Karpas-422 (cell line): ENCODE measurements around the gene ALDH1A1. TPM values are rescaled to one million over a fixed set of nuclear protein-coding genes. Genes with fewer than 3 reads are reported as not detected.

Experiments used
- DNase-seq: peaks from one replicate; pipeline ENCODE4 v3.0.0-alpha.2; 2015
- H2AFZ ChIP-seq: fragments of 200-600 bp; sonication (generic); 2 replicates; pipeline ENCODE4 v1.6.1; 2014; ENCODE audit warnings: antibody characterized with exemption, low read length, mixed read lengths
- H3K27ac ChIP-seq: fragments of 200-600 bp; sonication (generic); 2 replicates; pipeline ENCODE4 v1.5.1; 2014; ENCODE audit warnings: mild to moderate bottlenecking, low read length, moderate library complexity
- H3K27me3 ChIP-seq: fragments of 200-600 bp; sonication (generic); 2 replicates; pipeline ENCODE4 v1.6.1; 2014; ENCODE audit warnings: low read length, mixed read lengths
- H3K36me3 ChIP-seq: fragments of 200-600 bp; sonication (generic); 2 replicates; pipeline ENCODE4 v1.6.1; 2014; ENCODE audit warnings: low read length, mixed read lengths; ENCODE audit not compliant: insufficient read depth
- H3K4me1 ChIP-seq: fragments of 200-600 bp; sonication (generic); 2 replicates; pipeline ENCODE4 v1.6.1; 2014; ENCODE audit warnings: mild to moderate bottlenecking, low read length, mixed read lengths
- H3K4me2 ChIP-seq: fragments of 200-600 bp; sonication (generic); 2 replicates; pipeline ENCODE4 v1.6.1; 2014; ENCODE audit warnings: low read length, low read depth, mild to moderate bottlenecking; ENCODE audit not compliant: poor library complexity, severe bottlenecking
- H3K4me3 ChIP-seq: fragments of 200-600 bp; sonication (generic); 2 replicates; pipeline ENCODE4 v1.5.1; 2014; ENCODE audit warnings: mild to moderate bottlenecking, antibody characterized with exemption, low read length, mixed read lengths
- H3K79me2 ChIP-seq: fragments of 200-600 bp; sonication (generic); 2 replicates; pipeline ENCODE4 v1.6.1; 2014; ENCODE audit warnings: mild to moderate bottlenecking, low read length, mixed read lengths
- H3K9ac ChIP-seq: fragments of 200-600 bp; sonication (generic); 2 replicates; pipeline ENCODE4 v1.6.0; 2014; ENCODE audit warnings: low read length
- H3K9me2 ChIP-seq: fragments of 200-600 bp; sonication (generic), shearing (Covaris generic); replicated peaks from 2 replicates; pipeline ENCODE4 v1.6.0; 2014; ENCODE audit warnings: mild to moderate bottlenecking, low read length, moderate library complexity; ENCODE audit not compliant: insufficient read depth
- H3K9me3 ChIP-seq: fragments of 300-700, 200-600 bp; sonication (generic); 2 replicates; pipeline ENCODE4 v1.6.1; 2014; ENCODE audit warnings: low read length, mixed read lengths
- H4K20me1 ChIP-seq: fragments of 200-600 bp; sonication (generic); 2 replicates; pipeline ENCODE4 v1.6.1; 2014; ENCODE audit warnings: mild to moderate bottlenecking, antibody characterized with exemption, low read length, low read depth; ENCODE audit not compliant: insufficient read depth
- total RNA-seq: library from RNA; depleted of rRNA; stranded (reverse); fragments of >200 nt; shearing (Covaris generic); gene quantifications from 2 replicates; pipeline ENCODE4 v1.2.3, GENCODE V29; 2014; ENCODE audit warnings: low replicate concordance

ALDH1A1 gene
- total RNA-seq, 1 experiment from 2014 or later, result not detected

- no peaks in the 10 kb centered on the region for H4K20me1 ChIP-seq
- H3K36me3 ChIP-seq, result no peaks in the 10 kb centered on the region
- no peak overlapping the region for H3K9ac ChIP-seq
- no peaks in the 10 kb centered on the region for H3K79me2 ChIP-seq
- DNase-seq, result no peak
- H3K4me1 ChIP-seq, result no peaks in the 10 kb centered on the region
- H3K27me3 ChIP-seq, result no peaks in the 10 kb centered on the region
- H2AFZ ChIP-seq, result no peak overlapping the region
- no peaks in the 10 kb centered on the region for H3K9me3 ChIP-seq
- H3K4me3 ChIP-seq, result no peak overlapping the region
- no peaks in the 10 kb centered on the region for H3K9me2 ChIP-seq
- H3K4me2 ChIP-seq, result no peak overlapping the region
- no peak overlapping the region for H3K27ac ChIP-seq
Observed at GRCh38 chr9:72906810-72907209, 46.0 kb downstream of the ALDH1A1 start.

GRCh38 chr9:72905514-72906480 lies 47.1 kb downstream of the ALDH1A1 start:
- Histone ChIP-seq H3K79me2 (no peaks in the 10 kb centered on the region), H3K27ac (no peak overlapping the region), H3K9me2 (no peaks in the 10 kb centered on the region), H3K27me3 (no peaks in the 10 kb centered on the region), H3K4me3 (no peak overlapping the region), H3K9me3 (no peaks in the 10 kb centered on the region), H3K9ac (no peak overlapping the region), H2AFZ (no peak overlapping the region), H3K36me3 (no peaks in the 10 kb centered on the region), H4K20me1 (no peaks in the 10 kb centered on the region), H3K4me1 (no peaks in the 10 kb centered on the region), H3K4me2 (no peak overlapping the region)
- DNase-seq, result no peak

DNA sequence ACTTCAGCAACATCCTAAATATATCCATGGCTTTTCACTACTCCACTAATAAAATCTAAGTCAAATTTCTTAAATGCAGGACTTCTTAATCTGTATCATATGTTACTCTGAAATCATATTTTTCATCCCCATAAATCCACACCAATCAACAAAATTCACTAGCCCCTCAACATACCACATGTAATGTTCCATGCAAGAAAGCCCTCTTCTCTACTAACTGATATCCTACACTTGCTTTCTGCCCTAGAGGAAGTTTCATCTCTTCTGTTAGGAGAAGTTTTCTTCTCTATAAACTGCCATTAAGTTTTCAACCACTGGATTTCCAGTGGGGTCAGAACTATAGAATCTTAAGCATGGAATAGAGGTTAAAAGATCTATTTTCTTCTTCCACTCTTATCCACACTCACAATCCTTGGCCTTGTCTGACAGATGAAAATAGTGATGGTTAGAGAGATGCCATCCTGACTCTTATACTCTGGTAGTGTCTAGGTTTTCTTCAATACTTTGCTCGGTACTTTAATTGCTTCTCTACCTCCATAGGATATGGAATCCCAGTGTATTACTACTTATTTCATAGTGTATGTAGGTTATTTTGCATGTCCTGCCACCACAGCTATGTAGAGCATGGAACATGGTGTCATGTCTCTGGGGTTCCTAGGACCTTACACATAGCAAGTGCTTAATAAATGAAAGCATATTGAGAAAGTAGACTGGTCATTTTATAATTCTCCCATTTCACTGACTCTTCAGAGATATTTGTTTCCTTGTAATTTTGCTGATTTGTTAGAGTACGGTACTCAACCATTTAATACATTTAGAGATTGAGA lies 48.4 kb downstream of the ALDH1A1 start:
- Histone ChIP-seq H3K9me2 (no peaks in the 10 kb centered on the region), H4K20me1 (no peaks in the 10 kb centered on the region), H3K4me3 (no peak overlapping the region), H3K36me3 (no peaks in the 10 kb centered on the region), H3K9ac (no peak overlapping the region), H3K27ac (no peak overlapping the region), H3K4me2 (no peak overlapping the region), H3K9me3 (no peaks in the 10 kb centered on the region), H3K4me1 (no peaks in the 10 kb centered on the region), H3K79me2 (no peaks in the 10 kb centered on the region), H2AFZ (no peak overlapping the region), H3K27me3 (no peaks in the 10 kb centered on the region)
- no peak for DNase-seq

- Histone ChIP-seq H3K9me3 (no peaks in the 10 kb centered on the region), H3K4me2 (no peak overlapping the region), H3K9me2 (no peaks in the 10 kb centered on the region), H3K79me2 (no peaks in the 10 kb centered on the region), H4K20me1 (no peaks in the 10 kb centered on the region), H3K27ac (no peak overlapping the region), H3K9ac (no peak overlapping the region), H3K4me3 (no peak overlapping the region), H3K4me1 (no peaks in the 10 kb centered on the region), H3K36me3 (no peaks in the 10 kb centered on the region), H2AFZ (no peak overlapping the region), H3K27me3 (no peaks in the 10 kb centered on the region)
- no peak for DNase-seq
Observed at GRCh38 chr9:72903103-72903502, 49.8 kb downstream of the ALDH1A1 start.

DNA sequence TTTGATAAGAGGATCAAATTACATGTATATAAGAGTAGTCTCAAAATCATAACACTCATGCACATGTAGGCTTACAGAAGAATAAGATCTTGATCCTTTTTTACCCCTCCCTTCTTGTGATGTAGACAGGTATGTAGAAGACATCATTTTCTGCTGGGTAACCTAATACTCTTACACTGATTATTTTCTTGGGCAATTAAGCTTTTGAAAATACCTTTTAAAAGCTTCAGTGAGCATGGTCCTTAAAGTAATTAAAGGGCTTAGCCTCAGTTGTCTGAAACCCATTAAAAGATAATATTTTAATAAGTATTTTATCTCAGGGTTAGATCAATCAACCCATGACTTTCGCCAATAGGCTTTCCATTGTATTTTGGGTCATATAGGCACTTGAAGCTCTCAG lies 50.6 kb downstream of the ALDH1A1 start:
- Histone ChIP-seq H2AFZ (no peak overlapping the region), H3K4me1 (no peaks in the 10 kb centered on the region), H3K9me2 (no peaks in the 10 kb centered on the region), H3K4me2 (no peak overlapping the region), H3K36me3 (no peaks in the 10 kb centered on the region), H3K79me2 (no peaks in the 10 kb centered on the region), H4K20me1 (no peaks in the 10 kb centered on the region), H3K27me3 (no peaks in the 10 kb centered on the region), H3K9me3 (no peaks in the 10 kb centered on the region), H3K9ac (no peak overlapping the region), H3K4me3 (no peak overlapping the region), H3K27ac (no peak overlapping the region)
- no peak for DNase-seq

DNA sequence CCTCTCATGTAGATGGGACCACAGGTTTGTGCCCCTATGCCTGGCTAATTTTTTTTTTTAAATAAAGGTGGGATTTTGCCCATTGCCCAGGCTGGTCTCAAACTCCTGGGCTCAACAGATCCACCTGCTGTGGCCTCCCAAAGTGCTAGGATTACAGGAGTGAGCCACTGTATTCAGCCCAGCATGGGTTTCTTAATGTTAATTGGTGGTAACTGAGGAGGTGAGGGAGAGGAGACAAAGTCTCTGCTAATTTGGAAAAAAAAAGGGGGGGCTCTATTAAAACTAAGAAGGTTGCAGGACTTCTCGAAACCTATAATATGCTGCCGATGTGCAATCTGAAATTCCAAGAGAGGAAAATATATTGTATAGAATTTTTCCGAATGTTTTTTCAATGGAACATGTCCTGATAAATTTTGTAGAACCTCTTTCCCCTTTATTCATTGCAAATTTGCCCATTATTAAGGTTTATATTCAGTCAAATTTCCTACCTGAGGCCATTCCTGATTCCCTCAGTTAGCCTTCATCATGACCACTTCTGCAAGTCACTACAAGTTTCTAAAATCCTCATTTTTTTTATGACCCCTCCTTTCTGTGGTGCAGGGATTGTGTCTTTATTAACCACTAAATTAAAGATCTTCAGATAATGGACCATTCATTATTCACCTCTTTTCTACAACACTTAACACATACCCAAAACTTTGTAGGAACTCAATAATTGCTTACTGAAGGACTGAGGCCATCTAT lies 52.9 kb downstream of the ALDH1A1 start:
- H4K20me1 ChIP-seq, result no peaks in the 10 kb centered on the region
- no peaks in the 10 kb centered on the region for H3K36me3 ChIP-seq
- no peak for DNase-seq
- H3K4me2 ChIP-seq, result no peak overlapping the region
- no peak overlapping the region for H3K4me3 ChIP-seq
- H3K9me2 ChIP-seq, result no peaks in the 10 kb centered on the region
- no peaks in the 10 kb centered on the region for H3K27me3 ChIP-seq
- no peaks in the 10 kb centered on the region for H3K79me2 ChIP-seq
- H3K9ac ChIP-seq, result no peak overlapping the region
- H3K27ac ChIP-seq, result no peak overlapping the region
- H3K4me1 ChIP-seq, result no peaks in the 10 kb centered on the region
- no peak overlapping the region for H2AFZ ChIP-seq
- H3K9me3 ChIP-seq, result no peaks in the 10 kb centered on the region

- H3K9ac ChIP-seq, result no peak overlapping the region
- H3K9me2 ChIP-seq, result no peaks in the 10 kb centered on the region
- no peak overlapping the region for H3K4me2 ChIP-seq
- H3K4me1 ChIP-seq, result no peaks in the 10 kb centered on the region
- no peaks in the 10 kb centered on the region for H3K27me3 ChIP-seq
- H3K4me3 ChIP-seq, result no peak overlapping the region
- no peak for DNase-seq
- no peak overlapping the region for H3K27ac ChIP-seq
- no peaks in the 10 kb centered on the region for H3K36me3 ChIP-seq
- H2AFZ ChIP-seq, result no peak overlapping the region
- H3K9me3 ChIP-seq, result no peaks in the 10 kb centered on the region
- H4K20me1 ChIP-seq, result no peaks in the 10 kb centered on the region
- no peaks in the 10 kb centered on the region for H3K79me2 ChIP-seq
Observed at GRCh38 chr9:72898784-72899733, 53.8 kb downstream of the ALDH1A1 start.
